GM12874 (cell line): Measurements from ENCODE around the gene WDR72.

Experiments
- CTCF ChIP-seq: IDR thresholded peaks from 2 replicates; pipeline ENCODE4 v1.5.1; 2011; ENCODE audit warnings: low read depth, mild to moderate bottlenecking, control low read depth, low read length, moderate library complexity; ENCODE audit not compliant: insufficient read depth

The WDR72 gene

GRCh38 chr15:53565721-53566120, 193.7 kb downstream of the WDR72 start:
- TF ChIP-seq CTCF: no peak

GRCh38 chr15:53564647-53565046, 194.8 kb downstream of the WDR72 start:
- no peak for TF ChIP-seq CTCF

- no peak for TF ChIP-seq CTCF
Measured at GRCh38 chr15:53563627-53564026, 195.8 kb downstream of the WDR72 start.

GRCh38 chr15:53559364-53560277, 199.8 kb downstream of the WDR72 start:
- TF ChIP-seq CTCF: no peak

- no peak for TF ChIP-seq CTCF
Measured at GRCh38 chr15:53558384-53558783, 201.1 kb downstream of the WDR72 start.

- TF ChIP-seq CTCF: no peak
Measured at GRCh38 chr15:53555226-53555625, 204.2 kb downstream of the WDR72 start.

- no peak for TF ChIP-seq CTCF
Measured at GRCh38 chr15:53549697-53550305, 209.7 kb downstream of the WDR72 start.
